RWPE1 (cell line): ENCODE results near the gene NGEF.
"Not testable (repeated sequence)": the region's sequence is repeated elsewhere in the genome, so short reads cannot be mapped to it uniquely, and the experiment has no call there.

Source experiments
- CTCF ChIA-PET: fragments of 350-600 bp; sonication (Branson Sonifier 250); formaldehyde crosslinking; extraction: SDS; loops from one replicate; lab custom pipeline; 2021; lab: Yijun Ruan, JAX
- POLR2A ChIA-PET: fragments of 400-600 bp; formaldehyde crosslinking; extraction: SDS; loops from one replicate; lab custom pipeline; 2020; ENCODE audit warnings: antibody characterized with exemption; ENCODE audit not compliant: low non-redundant PET; lab: Yijun Ruan, JAX
- DNase-seq: peaks from one replicate; pipeline ENCODE4 v3.0.0; 2012; ENCODE audit warnings: low spot score
- H3K27ac ChIP-seq: fragments of 450-650 bp; 2 replicates; pipeline ENCODE4 v1.5.1; 2017
- TF ChIP-seq, protein P1 (sequence below): fragments of 450-650 bp; conservative IDR thresholded peaks from 2 replicates; pipeline ENCODE4 v1.5.1; 2017; ENCODE audit warnings: low read depth, mild to moderate bottlenecking

The NGEF gene

GRCh38 chr2:232854082-232854481, 159.0 kb downstream of the NGEF start:
- DNase-seq: no peak
- H3K27ac ChIP-seq: peak overlapping the region; percentile 67
- CTCF ChIA-PET: interaction anchor here (0.6 to 1.0 kb wide), 4 partner anchors 200 to 388 kb away, joined by 3 to 5 read pairs (median 4); no protein-coding TSS in a partner anchor
- TF ChIP-seq, protein P1, sequence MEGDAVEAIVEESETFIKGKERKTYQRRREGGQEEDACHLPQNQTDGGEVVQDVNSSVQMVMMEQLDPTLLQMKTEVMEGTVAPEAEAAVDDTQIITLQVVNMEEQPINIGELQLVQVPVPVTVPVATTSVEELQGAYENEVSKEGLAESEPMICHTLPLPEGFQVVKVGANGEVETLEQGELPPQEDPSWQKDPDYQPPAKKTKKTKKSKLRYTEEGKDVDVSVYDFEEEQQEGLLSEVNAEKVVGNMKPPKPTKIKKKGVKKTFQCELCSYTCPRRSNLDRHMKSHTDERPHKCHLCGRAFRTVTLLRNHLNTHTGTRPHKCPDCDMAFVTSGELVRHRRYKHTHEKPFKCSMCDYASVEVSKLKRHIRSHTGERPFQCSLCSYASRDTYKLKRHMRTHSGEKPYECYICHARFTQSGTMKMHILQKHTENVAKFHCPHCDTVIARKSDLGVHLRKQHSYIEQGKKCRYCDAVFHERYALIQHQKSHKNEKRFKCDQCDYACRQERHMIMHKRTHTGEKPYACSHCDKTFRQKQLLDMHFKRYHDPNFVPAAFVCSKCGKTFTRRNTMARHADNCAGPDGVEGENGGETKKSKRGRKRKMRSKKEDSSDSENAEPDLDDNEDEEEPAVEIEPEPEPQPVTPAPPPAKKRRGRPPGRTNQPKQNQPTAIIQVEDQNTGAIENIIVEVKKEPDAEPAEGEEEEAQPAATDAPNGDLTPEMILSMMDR: no peak
- POLR2A ChIA-PET: interaction anchor here (0.6 kb wide), 1 partner anchor 73 kb away, joined by 4 read pairs; no protein-coding TSS in a partner anchor

- ChIA-PET CTCF (interaction anchor here (0.6 to 1.2 kb wide), 6 partner anchors 10 to 243 kb away, joined by 3 to 4 read pairs (median 3); no protein-coding TSS in a partner anchor), POLR2A (no interaction called here)
- no peak for DNase-seq
- H3K27ac ChIP-seq: no peak overlapping the region
- TF ChIP-seq, protein P1: no peak
Measured at GRCh38 chr2:232852676-232853075, 160.4 kb downstream of the NGEF start.

DNA sequence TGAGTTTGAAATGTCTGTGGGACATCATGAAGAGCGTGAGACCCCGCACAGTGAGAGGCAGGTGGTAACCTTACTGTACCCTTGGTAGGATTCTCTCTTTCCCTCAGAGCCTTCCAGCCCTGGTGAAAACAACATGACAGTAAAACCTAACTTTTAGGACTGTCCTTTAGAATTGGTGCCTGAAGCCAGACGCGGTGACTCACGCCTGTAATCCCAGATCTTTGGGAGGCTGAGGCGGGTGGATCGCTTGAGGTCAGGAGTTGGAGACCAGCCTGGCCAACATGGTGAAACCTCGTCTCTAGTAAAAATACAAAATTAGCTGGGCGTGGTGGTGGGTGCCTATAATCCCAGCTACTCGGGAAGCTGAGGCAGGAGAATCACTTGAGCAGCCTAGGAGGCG, 161.0 kb downstream of the NGEF start:
- peak overlapping the region; percentile 49 for H3K27ac ChIP-seq
- POLR2A ChIA-PET, DNase-seq: not testable (repeated sequence)
- CTCF ChIA-PET: interaction anchor here (0.6 kb wide), 1 partner anchor 198 kb away, joined by 3 read pairs; no protein-coding TSS in a partner anchor

GRCh38 chr2:232850039-232850438, 163.0 kb downstream of the NGEF start:
- no peak overlapping the region for H3K27ac ChIP-seq
- TF ChIP-seq, protein P1: no peak
- CTCF ChIA-PET: no interaction called here
- POLR2A ChIA-PET: no interaction called here
- no peak for DNase-seq

DNA sequence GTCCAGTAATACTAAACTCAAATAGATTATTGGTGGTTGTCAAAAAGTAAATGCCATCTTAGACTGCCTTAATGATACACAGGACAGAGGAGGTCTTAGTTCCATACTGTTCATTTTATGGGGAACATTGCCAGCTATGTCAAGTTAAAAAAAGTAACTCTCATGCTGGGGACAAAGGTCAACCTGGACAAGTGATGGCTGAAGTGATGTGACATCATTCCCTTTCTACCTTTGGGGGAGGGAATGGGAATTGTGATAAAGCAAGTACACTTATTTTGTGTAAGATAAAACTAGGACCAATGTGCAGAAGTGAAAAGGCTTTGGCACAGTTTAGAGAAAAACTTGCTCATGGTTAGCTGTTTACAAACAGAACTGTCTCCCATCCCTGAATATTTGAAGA, 167.0 kb downstream of the NGEF start:
- ChIA-PET POLR2A (no interaction called here), CTCF (no interaction called here)
- TF ChIP-seq, protein P1: no peak
- DNase-seq: no peak
- no peak overlapping the region for H3K27ac ChIP-seq

DNA sequence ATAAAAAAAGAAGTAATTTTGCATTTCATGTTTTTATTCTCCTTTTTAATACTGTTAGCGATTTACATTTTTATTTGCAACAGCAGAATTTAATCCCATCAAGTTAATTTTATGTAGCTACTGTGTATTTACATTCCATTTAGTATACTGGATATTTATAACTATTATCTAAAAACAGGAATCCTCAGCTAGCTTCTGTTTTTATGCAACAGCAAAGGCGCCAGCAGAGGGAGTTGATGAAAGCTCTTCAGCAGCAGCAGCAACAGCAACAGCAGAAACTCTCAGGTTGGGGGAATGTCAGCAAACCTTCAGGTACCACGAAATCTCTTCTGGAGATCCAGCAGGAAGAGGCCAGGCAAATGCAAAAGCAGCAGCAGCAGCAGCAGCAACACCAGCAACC, 169.2 kb downstream of the NGEF start:
- no peak for DNase-seq
- TF ChIP-seq, protein P1: no peak
- POLR2A ChIA-PET: no interaction called here
- CTCF ChIA-PET: no interaction called here
- no peak overlapping the region for H3K27ac ChIP-seq

- DNase-seq: no peak
- ChIA-PET CTCF (no interaction called here), POLR2A (no interaction called here)
Measured at GRCh38 chr2:232842689-232843088, 170.4 kb downstream of the NGEF start.

More at GRCh38 chr2:232842689-232843088, 170.4 kb downstream of the NGEF start:
- no peak overlapping the region for H3K27ac ChIP-seq
- TF ChIP-seq, protein P1: no peak
